ENCODE measurements around the gene NLRP14. TPM values are rescaled to one million over a fixed set of nuclear protein-coding genes. Genes with fewer than 3 reads are reported as not detected.

Gene NLRP14
- total and polyA plus RNA-seq, 2 experiments from 2014 or later = not detected

- Histone ChIP-seq H3K36me3 (ENCODE audit: low read depth) (no peaks in the 10 kb centered on the region; the same call in 1 of the 2 replicates), H3K27ac (no peak overlapping the region), H3K4me1 (ENCODE audit: insufficient read depth) (peaks cover 20% of the 10 kb centered on the region), H3K9me2 (ENCODE audit: insufficient read depth) (no peaks in the 10 kb centered on the region), H3F3A (ENCODE audit: insufficient read depth) (peaks cover 23% of the 10 kb centered on the region), H3K9me3 (ENCODE audit: low read depth) (no peaks in the 10 kb centered on the region), H4K20me1 (ENCODE audit: insufficient read depth) (no peaks in the 10 kb centered on the region), H3K4me3 (no peak overlapping the region), H2AFZ (no peak overlapping the region), H3K4me2 (ENCODE audit: unreplicated experiment) (no peak overlapping the region), H3K79me2 (ENCODE audit: insufficient read depth) (no peaks in the 10 kb centered on the region), H3K27me3 (replicated peaks; ENCODE audit: insufficient read depth) (no peaks in the 10 kb centered on the region), H3K9ac (no peak overlapping the region)
- in situ Hi-C loops (cut with MboI) = no loop called here
- DNase-seq = no peak
- TF ChIP-seq EZH2phosphoT487 (IDR thresholded peaks at IDR 0.05; ENCODE audit: insufficient read depth, low read depth) (no peak), EZH2 (IDR thresholded peaks at IDR 0.05; ENCODE audit: insufficient read depth, poor library complexity, severe bottlenecking) (no peak)
These were observed 24.6 kb upstream of the NLRP14 start for GRCh38 chr11:6995703-6996102.

DNA sequence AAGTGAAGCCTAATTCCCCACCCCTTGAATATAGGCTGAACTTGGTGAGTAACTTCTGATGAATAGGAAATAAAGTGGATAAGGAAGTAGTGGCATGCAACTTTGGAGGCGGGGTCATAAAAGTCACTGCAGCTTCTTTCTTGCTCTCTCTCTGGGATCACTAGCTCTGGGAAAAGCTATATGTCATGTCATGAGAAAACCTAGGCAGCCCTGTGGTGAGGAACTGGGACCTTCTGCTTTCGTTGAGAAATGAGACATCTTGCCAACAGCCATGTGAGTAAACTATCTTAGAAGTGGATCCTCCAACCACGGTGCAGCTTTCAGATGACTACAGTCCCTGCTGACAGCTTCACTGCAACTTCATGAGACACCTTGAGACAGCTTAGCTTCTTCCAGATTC is 15.8 kb upstream of the NLRP14 start:
- no peaks in the 10 kb centered on the region; the same call in 1 of the 2 replicates for H3K36me3 ChIP-seq (ENCODE audit: low read depth)
- no peak overlapping the region for H2AFZ ChIP-seq
- peak overlapping the region; percentile 49 for H3K4me3 ChIP-seq
- peak overlapping the region; percentile 57 for H3K4me2 ChIP-seq (ENCODE audit: unreplicated experiment)
- peak overlapping the region; percentile 43; the same call in 1 of the 2 replicates for H3K9ac ChIP-seq
- H4K20me1 ChIP-seq (ENCODE audit: insufficient read depth) = no peaks in the 10 kb centered on the region
- H3K27ac ChIP-seq = peak overlapping the region; percentile 70
- peak; percentile 97 for DNase-seq
- in situ Hi-C loops (cut with MboI) = no loop called here
- peaks cover 12% of the 10 kb centered on the region; the same call in 1 of the 2 replicates for H3F3A ChIP-seq (ENCODE audit: insufficient read depth)
- TF ChIP-seq EZH2phosphoT487 (IDR thresholded peaks at IDR 0.05; ENCODE audit: insufficient read depth, low read depth) = peak; percentile 87; the same call in 1 of the 2 replicates
- no peak for TF ChIP-seq EZH2 (IDR thresholded peaks at IDR 0.05; ENCODE audit: insufficient read depth, poor library complexity, severe bottlenecking)
- H3K9me3 ChIP-seq (ENCODE audit: low read depth) = no peaks in the 10 kb centered on the region
- H3K27me3 ChIP-seq (replicated peaks; ENCODE audit: insufficient read depth) = no peaks in the 10 kb centered on the region
- no peaks in the 10 kb centered on the region for H3K79me2 ChIP-seq (ENCODE audit: insufficient read depth)
- WGBS, 2 experiments (ENCODE audit: low coverage in 1 of 2, low lambda C conversion rate in 2 of 2, missing lambda C conversion rate in 2 of 2) = 1 to 5% methylated on average over 3 of the region's 3 CpGs
- peaks cover 17% of the 10 kb centered on the region for H3K4me1 ChIP-seq (ENCODE audit: insufficient read depth)
- H3K9me2 ChIP-seq (ENCODE audit: insufficient read depth) = no peaks in the 10 kb centered on the region

DNA sequence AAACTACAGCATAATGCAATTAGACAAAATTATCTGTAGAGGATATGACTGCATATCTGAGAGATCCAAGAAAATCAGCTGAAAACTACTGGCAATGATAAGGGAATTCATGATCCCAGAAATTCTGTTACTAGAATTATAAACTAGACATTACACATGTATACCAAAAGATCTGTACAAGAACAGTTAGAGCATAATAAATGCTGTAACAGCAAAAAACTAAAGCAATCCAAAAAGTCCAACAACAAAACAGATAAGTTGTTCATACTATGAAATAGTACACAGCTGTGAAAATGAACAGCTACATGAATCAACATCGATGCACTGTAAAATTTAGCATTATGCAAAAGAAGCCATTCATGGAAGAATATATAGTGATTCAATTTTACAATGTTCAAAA is 6.2 kb upstream of the NLRP14 start:
- Histone ChIP-seq H3F3A (ENCODE audit: insufficient read depth) (no peaks in the 10 kb centered on the region), H3K4me3 (no peak overlapping the region), H3K9me2 (ENCODE audit: insufficient read depth) (no peaks in the 10 kb centered on the region), H3K9ac (no peak overlapping the region), H3K36me3 (ENCODE audit: low read depth) (no peaks in the 10 kb centered on the region), H3K27ac (no peak overlapping the region), H3K27me3 (replicated peaks; ENCODE audit: insufficient read depth) (no peaks in the 10 kb centered on the region), H3K9me3 (ENCODE audit: low read depth) (no peaks in the 10 kb centered on the region), H4K20me1 (ENCODE audit: insufficient read depth) (no peaks in the 10 kb centered on the region), H3K79me2 (ENCODE audit: insufficient read depth) (peaks cover 3% of the 10 kb centered on the region; the same call in 1 of the 2 replicates), H3K4me2 (ENCODE audit: unreplicated experiment) (no peak overlapping the region), H3K4me1 (ENCODE audit: insufficient read depth) (0 out of 2 replicates have a peak, but pooled peaks cover under 1% of the 10 kb centered on the region), H2AFZ (no peak overlapping the region)
- TF ChIP-seq EZH2phosphoT487 (IDR thresholded peaks at IDR 0.05; ENCODE audit: insufficient read depth, low read depth) (no peak), EZH2 (IDR thresholded peaks at IDR 0.05; ENCODE audit: insufficient read depth, poor library complexity, severe bottlenecking) (no peak)
- no peak for DNase-seq
- in situ Hi-C loops (cut with MboI) = no loop called here
- WGBS, 2 experiments (ENCODE audit: low coverage in 1 of 2, low lambda C conversion rate in 2 of 2, missing lambda C conversion rate in 2 of 2) = 96 to 97% methylated on average over 1 of the region's 1 CpG

DNA sequence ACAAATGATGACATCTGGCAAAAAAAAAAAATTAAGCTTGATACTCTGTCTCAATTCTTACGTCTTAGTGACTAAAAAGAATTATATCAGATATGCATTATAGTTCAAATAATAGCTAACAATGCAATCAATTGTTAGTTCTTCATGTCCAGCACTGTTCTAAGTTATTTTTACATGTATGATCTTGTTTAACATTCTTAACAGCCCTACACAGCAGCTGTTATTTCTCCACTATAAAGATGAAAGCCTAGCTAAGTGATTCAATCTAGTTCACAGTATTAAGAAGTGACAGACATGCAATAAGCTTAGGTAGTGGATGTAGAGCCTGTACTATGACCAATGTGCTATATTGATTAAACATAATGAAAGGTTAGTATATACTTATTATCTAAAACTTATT is 4.3 kb upstream of the NLRP14 start:
- Histone ChIP-seq H3K9me3 (ENCODE audit: low read depth) (no peaks in the 10 kb centered on the region), H3K4me2 (ENCODE audit: unreplicated experiment) (no peak overlapping the region), H3K9ac (no peak overlapping the region), H3K79me2 (ENCODE audit: insufficient read depth) (peaks cover 8% of the 10 kb centered on the region; the same call in 1 of the 2 replicates), H3K36me3 (ENCODE audit: low read depth) (no peaks in the 10 kb centered on the region), H3K4me1 (ENCODE audit: insufficient read depth) (peaks cover 5% of the 10 kb centered on the region), H4K20me1 (ENCODE audit: insufficient read depth) (no peaks in the 10 kb centered on the region), H3F3A (ENCODE audit: insufficient read depth) (no peaks in the 10 kb centered on the region), H3K27ac (no peak overlapping the region), H3K4me3 (no peak overlapping the region), H2AFZ (no peak overlapping the region), H3K9me2 (ENCODE audit: insufficient read depth) (no peaks in the 10 kb centered on the region), H3K27me3 (replicated peaks; ENCODE audit: insufficient read depth) (no peaks in the 10 kb centered on the region)
- in situ Hi-C loops (cut with MboI) = no loop called here
- WGBS, 2 experiments (ENCODE audit: low coverage in 1 of 2, low lambda C conversion rate in 2 of 2, missing lambda C conversion rate in 2 of 2) = 60 to 63% methylated on average over 1 of the region's 1 CpG
- no peak for DNase-seq
- TF ChIP-seq EZH2phosphoT487 (IDR thresholded peaks at IDR 0.05; ENCODE audit: insufficient read depth, low read depth) (no peak), EZH2 (IDR thresholded peaks at IDR 0.05; ENCODE audit: insufficient read depth, poor library complexity, severe bottlenecking) (no peak)
